ENCODE results near the gene PRSS56.

PRSS56 gene

GRCh38 chr2:232508251-232508650 lies 11.9 kb upstream of the PRSS56 start:
- H3K9ac ChIP-seq (ENCODE audit: low read length): no peak overlapping the region
- peaks cover 0 to 14% of the 10 kb centered on the region in 2 donors for H3K27me3 ChIP-seq (ENCODE audit: control insufficient read depth in 1 of 2, insufficient read depth in 2 of 2, low read length in 2 of 2)
- no peaks in the 10 kb centered on the region for H3K9me3 ChIP-seq (ENCODE audit: low read length)
- no peak overlapping the region for H3K27ac ChIP-seq (ENCODE audit: low read depth, low read length)
- peaks cover 4% of the 10 kb centered on the region for H3K4me1 ChIP-seq (ENCODE audit: insufficient read depth, low read length)
- H3K4me3 ChIP-seq (ENCODE audit: low read depth in 1 of 2, low read length in 2 of 2): no peak overlapping the region
- no peaks in the 10 kb centered on the region for H3K36me3 ChIP-seq (ENCODE audit: insufficient read depth, low read length)

GRCh38 chr2:232511336-232511890 lies 8.8 kb upstream of the PRSS56 start:
- Histone ChIP-seq H3K4me3 (ENCODE audit: low read depth in 1 of 2, low read length in 2 of 2) (no peak overlapping the region), H3K9ac (ENCODE audit: low read length) (no peak overlapping the region), H3K4me1 (ENCODE audit: insufficient read depth, low read length) (no peaks in the 10 kb centered on the region), H3K27me3 (ENCODE audit: control insufficient read depth in 1 of 2, insufficient read depth in 2 of 2, low read length in 2 of 2) (no peaks in the 10 kb centered on the region), H3K36me3 (ENCODE audit: insufficient read depth, low read length) (no peaks in the 10 kb centered on the region), H3K9me3 (ENCODE audit: low read length) (no peaks in the 10 kb centered on the region), H3K27ac (ENCODE audit: low read depth, low read length) (no peak overlapping the region)

GRCh38 chr2:232512602-232513001 lies 7.6 kb upstream of the PRSS56 start:
- Histone ChIP-seq H3K27ac (ENCODE audit: low read depth, low read length) (no peak overlapping the region), H3K27me3 (ENCODE audit: control insufficient read depth in 1 of 2, insufficient read depth in 2 of 2, low read length in 2 of 2) (no peaks in the 10 kb centered on the region), H3K4me1 (ENCODE audit: insufficient read depth, low read length) (no peaks in the 10 kb centered on the region), H3K9ac (ENCODE audit: low read length) (no peak overlapping the region), H3K36me3 (ENCODE audit: insufficient read depth, low read length) (no peaks in the 10 kb centered on the region), H3K4me3 (ENCODE audit: low read depth in 1 of 2, low read length in 2 of 2) (no peak overlapping the region), H3K9me3 (ENCODE audit: low read length) (no peaks in the 10 kb centered on the region)

- no peak overlapping the region for H3K4me3 ChIP-seq (ENCODE audit: low read depth in 1 of 2, low read length in 2 of 2)
- no peak overlapping the region for H3K27ac ChIP-seq (ENCODE audit: low read depth, low read length)
- H3K27me3 ChIP-seq (ENCODE audit: control insufficient read depth in 1 of 2, insufficient read depth in 2 of 2, low read length in 2 of 2): no peaks in the 10 kb centered on the region
- H3K9me3 ChIP-seq (ENCODE audit: low read length): no peaks in the 10 kb centered on the region
- H3K36me3 ChIP-seq (ENCODE audit: insufficient read depth, low read length): no peaks in the 10 kb centered on the region
- no peaks in the 10 kb centered on the region for H3K4me1 ChIP-seq (ENCODE audit: insufficient read depth, low read length)
- H3K9ac ChIP-seq (ENCODE audit: low read length): no peak overlapping the region
Measured at GRCh38 chr2:232513353-232513752, 6.8 kb upstream of the PRSS56 start.

- Histone ChIP-seq H3K9me3 (ENCODE audit: low read length) (no peaks in the 10 kb centered on the region), H3K9ac (ENCODE audit: low read length) (no peak overlapping the region), H3K4me1 (ENCODE audit: insufficient read depth, low read length) (no peaks in the 10 kb centered on the region), H3K4me3 (ENCODE audit: low read depth in 1 of 2, low read length in 2 of 2) (no peak overlapping the region), H3K27ac (ENCODE audit: low read depth, low read length) (no peak overlapping the region), H3K27me3 (ENCODE audit: control insufficient read depth in 1 of 2, insufficient read depth in 2 of 2, low read length in 2 of 2) (peaks cover 0 to 6% of the 10 kb centered on the region in 2 donors), H3K36me3 (ENCODE audit: insufficient read depth, low read length) (no peaks in the 10 kb centered on the region)
Measured at GRCh38 chr2:232515639-232516038, 4.5 kb upstream of the PRSS56 start.

- Histone ChIP-seq H3K36me3 (ENCODE audit: insufficient read depth, low read length) (no peaks in the 10 kb centered on the region), H3K27ac (ENCODE audit: low read depth, low read length) (no peak overlapping the region), H3K9ac (ENCODE audit: low read length) (no peak overlapping the region), H3K4me1 (ENCODE audit: insufficient read depth, low read length) (no peaks in the 10 kb centered on the region), H3K9me3 (ENCODE audit: low read length) (no peaks in the 10 kb centered on the region), H3K27me3 (ENCODE audit: control insufficient read depth in 1 of 2, insufficient read depth in 2 of 2, low read length in 2 of 2) (peaks cover 0 to 15% of the 10 kb centered on the region in 2 donors), H3K4me3 (ENCODE audit: low read depth in 1 of 2, low read length in 2 of 2) (no peak overlapping the region)
Measured at GRCh38 chr2:232516551-232516950, 3.6 kb upstream of the PRSS56 start.

GRCh38 chr2:232518844-232519243 lies 1.3 kb upstream of the PRSS56 start:
- H3K27me3 ChIP-seq (ENCODE audit: control insufficient read depth in 1 of 2, insufficient read depth in 2 of 2, low read length in 2 of 2): peaks cover 14 to 38% of the 10 kb centered on the region in 2 donors
- H3K27ac ChIP-seq (ENCODE audit: low read depth, low read length): no peak overlapping the region
- no peaks in the 10 kb centered on the region for H3K9me3 ChIP-seq (ENCODE audit: low read length)
- no peak overlapping the region for H3K9ac ChIP-seq (ENCODE audit: low read length)
- H3K4me3 ChIP-seq (ENCODE audit: low read depth in 1 of 2, low read length in 2 of 2): no peak overlapping the region
- no peaks in the 10 kb centered on the region for H3K36me3 ChIP-seq (ENCODE audit: insufficient read depth, low read length)
- H3K4me1 ChIP-seq (ENCODE audit: insufficient read depth, low read length): no peaks in the 10 kb centered on the region

- no peak overlapping the region for H3K4me3 ChIP-seq (ENCODE audit: low read depth in 1 of 2, low read length in 2 of 2)
- no peaks in the 10 kb centered on the region for H3K36me3 ChIP-seq (ENCODE audit: insufficient read depth, low read length)
- peaks cover 14 to 53% of the 10 kb centered on the region in 2 donors for H3K27me3 ChIP-seq (ENCODE audit: control insufficient read depth in 1 of 2, insufficient read depth in 2 of 2, low read length in 2 of 2)
- H3K4me1 ChIP-seq (ENCODE audit: insufficient read depth, low read length): no peaks in the 10 kb centered on the region
- no peak overlapping the region for H3K9ac ChIP-seq (ENCODE audit: low read length)
- H3K9me3 ChIP-seq (ENCODE audit: low read length): no peaks in the 10 kb centered on the region
- H3K27ac ChIP-seq (ENCODE audit: low read depth, low read length): no peak overlapping the region
Measured at GRCh38 chr2:232520489-232520888, 301 bp downstream of the PRSS56 start.

GRCh38 chr2:232521098-232521497 lies 910 bp downstream of the PRSS56 start:
- Histone ChIP-seq H3K27ac (ENCODE audit: low read depth, low read length) (no peak overlapping the region), H3K9me3 (ENCODE audit: low read length) (no peaks in the 10 kb centered on the region), H3K36me3 (ENCODE audit: insufficient read depth, low read length) (no peaks in the 10 kb centered on the region), H3K4me1 (ENCODE audit: insufficient read depth, low read length) (no peaks in the 10 kb centered on the region), H3K9ac (ENCODE audit: low read length) (no peak overlapping the region), H3K4me3 (ENCODE audit: low read depth in 1 of 2, low read length in 2 of 2) (no peak overlapping the region), H3K27me3 (ENCODE audit: control insufficient read depth in 1 of 2, insufficient read depth in 2 of 2, low read length in 2 of 2) (peaks cover 14 to 53% of the 10 kb centered on the region in 2 donors)

- Histone ChIP-seq H3K4me1 (ENCODE audit: insufficient read depth, low read length) (no peaks in the 10 kb centered on the region), H3K36me3 (ENCODE audit: insufficient read depth, low read length) (no peaks in the 10 kb centered on the region), H3K27ac (ENCODE audit: low read depth, low read length) (no peak overlapping the region), H3K9me3 (ENCODE audit: low read length) (no peaks in the 10 kb centered on the region), H3K9ac (ENCODE audit: low read length) (no peak overlapping the region), H3K4me3 (ENCODE audit: low read depth in 1 of 2, low read length in 2 of 2) (no peak overlapping the region), H3K27me3 (ENCODE audit: control insufficient read depth in 1 of 2, insufficient read depth in 2 of 2, low read length in 2 of 2) (peaks cover 14 to 53% of the 10 kb centered on the region in 2 donors)
Measured at GRCh38 chr2:232521959-232522622, 1.9 kb downstream of the PRSS56 start.

- H3K9me3 ChIP-seq (ENCODE audit: low read length): no peaks in the 10 kb centered on the region
- H3K36me3 ChIP-seq (ENCODE audit: insufficient read depth, low read length): no peaks in the 10 kb centered on the region
- H3K4me1 ChIP-seq (ENCODE audit: insufficient read depth, low read length): no peaks in the 10 kb centered on the region
- H3K27ac ChIP-seq (ENCODE audit: low read depth, low read length): no peak overlapping the region
- H3K27me3 ChIP-seq (ENCODE audit: control insufficient read depth in 1 of 2, insufficient read depth in 2 of 2, low read length in 2 of 2): peaks cover 14 to 53% of the 10 kb centered on the region in 2 donors
- no peak overlapping the region for H3K4me3 ChIP-seq (ENCODE audit: low read depth in 1 of 2, low read length in 2 of 2)
- no peak overlapping the region for H3K9ac ChIP-seq (ENCODE audit: low read length)
Measured at GRCh38 chr2:232522623-232523401, 2.6 kb downstream of the PRSS56 start.

Data from muscle layer of colon (tissue), 2 donors.